Measurements from ENCODE around the gene TNFSF13B.

Gene TNFSF13B

GRCh38 chr13:108278466-108278865, 8.9 kb downstream of the TNFSF13B start:
- no peak for DNase-seq (ENCODE audit: low read depth)
- H3K4me3 ChIP-seq (replicated peaks; ENCODE audit: low read depth, low read length) = no peak overlapping the region
- no peak for TF ChIP-seq CTCF (IDR thresholded peaks at IDR 0.05; ENCODE audit: low read length, missing control alignments)

GRCh38 chr13:108281901-108282300, 12.4 kb downstream of the TNFSF13B start:
- TF ChIP-seq CTCF (IDR thresholded peaks at IDR 0.05; ENCODE audit: low read length, missing control alignments) = no peak
- DNase-seq (ENCODE audit: low read depth) = no peak

GRCh38 chr13:108283110-108283509, 13.6 kb downstream of the TNFSF13B start:
- H3K4me3 ChIP-seq (replicated peaks; ENCODE audit: low read depth, low read length) = no peak overlapping the region
- no peak for DNase-seq (ENCODE audit: low read depth)
- TF ChIP-seq CTCF (IDR thresholded peaks at IDR 0.05; ENCODE audit: low read length, missing control alignments) = no peak

More at GRCh38 chr13:108281901-108282300, 12.4 kb downstream of the TNFSF13B start:
- H3K4me3 ChIP-seq (replicated peaks; ENCODE audit: low read depth, low read length) = no peak overlapping the region

GRCh38 chr13:108288741-108289140, 19.2 kb downstream of the TNFSF13B start:
- no peak for DNase-seq (ENCODE audit: low read depth)
- H3K4me3 ChIP-seq (replicated peaks; ENCODE audit: low read depth, low read length) = no peak overlapping the region
- no peak for TF ChIP-seq CTCF (IDR thresholded peaks at IDR 0.05; ENCODE audit: low read length, missing control alignments)

- no peak overlapping the region for H3K4me3 ChIP-seq (replicated peaks; ENCODE audit: low read depth, low read length)
- DNase-seq (ENCODE audit: low read depth) = no peak
- no peak for TF ChIP-seq CTCF (IDR thresholded peaks at IDR 0.05; ENCODE audit: low read length, missing control alignments)
Measured at GRCh38 chr13:108289819-108290218, 20.3 kb downstream of the TNFSF13B start.

GRCh38 chr13:108297114-108297513, 27.6 kb downstream of the TNFSF13B start:
- H3K4me3 ChIP-seq (replicated peaks; ENCODE audit: low read depth, low read length) = no peak overlapping the region
- no peak for TF ChIP-seq CTCF (IDR thresholded peaks at IDR 0.05; ENCODE audit: low read length, missing control alignments)
- DNase-seq (ENCODE audit: low read depth) = no peak

GRCh38 chr13:108302279-108302678, 32.8 kb downstream of the TNFSF13B start:
- no peak overlapping the region for H3K4me3 ChIP-seq (replicated peaks; ENCODE audit: low read depth, low read length)
- no peak for DNase-seq (ENCODE audit: low read depth)
- no peak for TF ChIP-seq CTCF (IDR thresholded peaks at IDR 0.05; ENCODE audit: low read length, missing control alignments)
